DND-41 (cell line): ENCODE data around the gene GPC3.

Experiments
- EZH2 ChIP-seq: IDR thresholded peaks from 3 replicates; pipeline ENCODE4 v1.6.1; 2012; ENCODE audit warnings: borderline replicate concordance, low read depth, mild to moderate bottlenecking, moderate library complexity, low read length, inconsistent platforms; ENCODE audit not compliant: severe bottlenecking
- TF ChIP-seq, protein P1 (sequence below): IDR thresholded peaks from 2 replicates; pipeline ENCODE4 v1.5.1; 2012; ENCODE audit warnings: borderline replicate concordance, low read length, moderate library complexity, mild to moderate bottlenecking; ENCODE audit not compliant: poor library complexity, severe bottlenecking; ENCODE audit errors: extremely low read depth

GRCh38 chrX:133924548-133924947 is 60.8 kb downstream of the GPC3 start:
- TF ChIP-seq, protein P1, sequence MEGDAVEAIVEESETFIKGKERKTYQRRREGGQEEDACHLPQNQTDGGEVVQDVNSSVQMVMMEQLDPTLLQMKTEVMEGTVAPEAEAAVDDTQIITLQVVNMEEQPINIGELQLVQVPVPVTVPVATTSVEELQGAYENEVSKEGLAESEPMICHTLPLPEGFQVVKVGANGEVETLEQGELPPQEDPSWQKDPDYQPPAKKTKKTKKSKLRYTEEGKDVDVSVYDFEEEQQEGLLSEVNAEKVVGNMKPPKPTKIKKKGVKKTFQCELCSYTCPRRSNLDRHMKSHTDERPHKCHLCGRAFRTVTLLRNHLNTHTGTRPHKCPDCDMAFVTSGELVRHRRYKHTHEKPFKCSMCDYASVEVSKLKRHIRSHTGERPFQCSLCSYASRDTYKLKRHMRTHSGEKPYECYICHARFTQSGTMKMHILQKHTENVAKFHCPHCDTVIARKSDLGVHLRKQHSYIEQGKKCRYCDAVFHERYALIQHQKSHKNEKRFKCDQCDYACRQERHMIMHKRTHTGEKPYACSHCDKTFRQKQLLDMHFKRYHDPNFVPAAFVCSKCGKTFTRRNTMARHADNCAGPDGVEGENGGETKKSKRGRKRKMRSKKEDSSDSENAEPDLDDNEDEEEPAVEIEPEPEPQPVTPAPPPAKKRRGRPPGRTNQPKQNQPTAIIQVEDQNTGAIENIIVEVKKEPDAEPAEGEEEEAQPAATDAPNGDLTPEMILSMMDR = no peak
- no peak for TF ChIP-seq EZH2
